Stimulated activated CD8-positive, alpha-beta memory T cell treated with anti-CD3 and anti-CD28 coated beads, Interleukin-12 subunit alpha, Interleukin-12 subunit beta, amount 100 ng/mL, for 24 hours (primary cell): Measurements from ENCODE around the gene TM9SF4.
"Not testable (repeated sequence)": the region's sequence is repeated elsewhere in the genome, so short reads cannot be mapped to it uniquely, and the experiment has no call there.

Source experiments
- DNase-seq: peaks from one replicate; pipeline ENCODE4 v3.0.0-alpha.2; 2020; ENCODE audit errors: extremely low read depth

Gene TM9SF4

GRCh38 chr20:32188376-32189122, 79.0 kb downstream of the TM9SF4 start:
- no peak for DNase-seq

GRCh38 chr20:32189123-32189410, 79.6 kb downstream of the TM9SF4 start:
- DNase-seq, result no peak

- DNase-seq, result no peak
Measured at GRCh38 chr20:32189691-32190615, 80.4 kb downstream of the TM9SF4 start.

- DNase-seq, result no peak
Measured at GRCh38 chr20:32190616-32191415, 81.3 kb downstream of the TM9SF4 start.

- DNase-seq, result no peak
Measured at GRCh38 chr20:32191422-32191821, 81.9 kb downstream of the TM9SF4 start.

- no peak for DNase-seq
Measured at GRCh38 chr20:32191873-32192272, 82.4 kb downstream of the TM9SF4 start.

- no peak for DNase-seq
Measured at GRCh38 chr20:32192698-32193097, 83.2 kb downstream of the TM9SF4 start.

- DNase-seq, result not testable (repeated sequence)
Measured at GRCh38 chr20:32193336-32193735, 83.8 kb downstream of the TM9SF4 start.

- DNase-seq, result no peak
Measured at GRCh38 chr20:32193996-32194395, 84.5 kb downstream of the TM9SF4 start.

- DNase-seq, result no peak
Measured at GRCh38 chr20:32195581-32195980, 86.1 kb downstream of the TM9SF4 start.

GRCh38 chr20:32196613-32197012, 87.1 kb downstream of the TM9SF4 start:
- not testable (repeated sequence) for DNase-seq

GRCh38 chr20:32197136-32197535, 87.6 kb downstream of the TM9SF4 start:
- not testable (repeated sequence) for DNase-seq

- DNase-seq, result no peak
Measured at GRCh38 chr20:32199006-32199405, 89.5 kb downstream of the TM9SF4 start.

- no peak for DNase-seq
Measured at GRCh38 chr20:32201296-32201976, 91.9 kb downstream of the TM9SF4 start.

GRCh38 chr20:32201977-32202363, 92.5 kb downstream of the TM9SF4 start:
- DNase-seq, result no peak

- no peak for DNase-seq
Measured at GRCh38 chr20:32203356-32204204, 94.1 kb downstream of the TM9SF4 start.

GRCh38 chr20:32204205-32205109, 94.9 kb downstream of the TM9SF4 start:
- DNase-seq, result peak; percentile 58

- no peak for DNase-seq
Measured at GRCh38 chr20:32205110-32205842, 95.8 kb downstream of the TM9SF4 start.
